Measurements from ENCODE around the gene KCNJ15. TPM values are rescaled to one million over a fixed set of nuclear protein-coding genes. Genes with fewer than 3 reads are reported as not detected.

Gene KCNJ15
- total RNA-seq, 1 experiment from 2014 or later = 19.2 TPM

DNA sequence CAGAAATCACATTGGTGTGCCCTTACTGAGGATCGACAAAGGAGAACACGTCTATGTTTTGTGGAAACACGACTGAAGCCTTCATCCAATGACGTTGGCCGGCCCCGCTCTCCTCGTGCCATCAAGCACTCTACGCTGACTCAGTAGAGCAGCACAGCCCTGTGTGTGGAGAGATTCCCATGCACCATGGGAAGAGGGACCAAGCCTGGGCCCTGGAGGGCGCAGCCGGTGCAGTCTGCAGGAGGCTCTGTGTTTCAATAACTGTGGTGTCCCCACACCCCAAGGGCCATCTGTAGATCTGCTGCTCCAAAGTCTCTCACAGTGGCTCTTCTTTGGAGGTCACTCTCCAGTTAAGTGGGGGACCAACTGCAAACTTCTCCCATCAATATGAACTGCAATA lies 97.4 kb downstream of the KCNJ15 start:
- DNase-seq (ENCODE audit: low read depth) = no peak

DNA sequence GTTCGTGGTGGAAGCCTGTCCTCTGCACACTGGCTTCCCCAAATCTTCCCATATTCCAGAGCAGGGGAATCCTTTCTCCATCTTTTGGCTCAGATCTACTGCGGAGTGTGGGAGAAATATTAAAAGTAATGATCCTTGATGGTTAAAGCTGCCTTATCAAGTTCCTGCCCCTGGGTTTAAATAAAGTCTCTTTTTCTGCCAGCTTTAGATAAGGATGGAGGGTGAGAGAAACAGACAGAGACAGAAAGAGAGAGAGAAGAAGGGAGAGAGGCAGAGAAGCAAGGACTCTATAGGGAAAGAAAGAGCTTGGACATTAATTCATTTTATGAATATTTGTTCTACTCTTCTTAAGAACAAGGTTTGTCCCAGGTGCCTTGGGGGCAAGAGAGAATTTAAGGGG lies 98.0 kb downstream of the KCNJ15 start:
- DNase-seq (ENCODE audit: low read depth) = no peak

DNA sequence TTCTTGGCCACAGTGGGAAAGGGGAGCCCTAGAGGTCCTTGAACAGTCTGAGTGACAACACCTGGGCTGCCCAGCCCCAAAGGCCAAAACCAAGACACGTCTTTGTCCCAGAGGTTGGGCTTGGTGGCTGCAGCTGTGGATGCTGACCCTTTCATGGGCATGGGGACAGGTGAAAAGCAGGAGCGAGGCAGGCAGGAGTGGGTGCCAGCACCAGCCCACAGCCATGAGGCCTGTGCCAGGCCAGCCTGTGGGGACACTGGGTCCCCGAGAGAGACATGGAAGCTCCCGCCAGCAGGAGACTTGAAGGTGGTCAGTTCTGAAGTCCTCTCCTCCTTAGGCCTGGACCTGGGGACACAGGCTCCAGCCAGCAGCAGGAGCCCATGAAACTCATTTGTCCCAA lies 98.6 kb downstream of the KCNJ15 start:
- no peak for DNase-seq (ENCODE audit: low read depth)

GRCh38 chr21:38355992-38356781 lies 99.4 kb downstream of the KCNJ15 start:
- DNase-seq (ENCODE audit: low read depth) = peak; percentile 82

Other genes with a start within 250 kb of the KCNJ15 start
- not detected in 2 replicates for gene ERG, start 241.5 kb downstream of the KCNJ15 start, total RNA-seq (2014; rRNA removed)

All from LHCN-M2 (cell line).